K562 (cell line): ENCODE results near the gene COL4A2. TPM values are rescaled to one million over a fixed set of nuclear protein-coding genes. Genes with fewer than 3 reads are reported as not detected.

Experiments used
- ATAC-seq: fragments of 200-7000 bp; cut with Tn5 transposase; 3 replicates; pipeline ENCODE4 v1.9.1; 2020; ENCODE audit warnings: moderate library complexity
- BruUV-seq: library from RNA; stranded (reverse); fragments of 400-500 nt; replicated peaks from 2 replicates; lab custom pipeline; 2021; lab: Mats Ljungman, UMichigan
- CTCF ChIA-PET: fragments of 300-600 bp; formaldehyde crosslinking; extraction: SDS; loops from one replicate; lab custom pipeline; 2021; ENCODE audit warnings: low intra/inter-chr PET ratio; lab: Yijun Ruan, JAX
- POLR2A ChIA-PET: fragments of 300-600, 350-650 bp; sonication (Branson Sonifier 250); formaldehyde crosslinking; extraction: SDS; loops from one replicate; lab custom pipeline; 2021; ENCODE audit warnings: antibody characterized with exemption, inconsistent platforms; lab: Yijun Ruan, JAX
- DNase-seq, 4 experiments: peaks; one replicate each; pipeline versions ENCODE4 v3.0.0 to v3.0.0-alpha.2; 2011 to 2018; ENCODE audit warnings: low spot score in 3 of 4, mixed read lengths in 3 of 4; ENCODE audit errors: extremely low read depth in 1 of 4
- FAIRE-seq: peaks from 2 replicates; lab custom pipeline; 2011; peaks lifted over from hg19 to GRCh38; lab: Jason Lieb, UNC
- H2AFZ ChIP-seq: 2 replicates; pipeline ENCODE4 v1.6.0; 2011; ENCODE audit warnings: low read depth, low read length, control low read depth, inconsistent platforms
- H3K27ac ChIP-seq: fragments of 200-600 bp; 3 replicates; pipeline ENCODE4 v1.8.0; 2011; ENCODE audit warnings: low read depth, mild to moderate bottlenecking, control low read depth, inconsistent platforms, low read length, moderate library complexity, mixed read lengths; ENCODE audit errors: extremely low read depth
- H3K27me3 ChIP-seq, 2 experiments: fragments of 300-600 bp in 1 of 2; 2 replicates in 1 of 2; 3 replicates in 1 of 2; pipeline versions ENCODE4 v1.6.0 to v1.8.0; 2011; ENCODE audit warnings: inconsistent platforms in 2 of 2, low read length in 2 of 2, mild to moderate bottlenecking in 1 of 2, mixed read lengths in 1 of 2, moderate library complexity in 1 of 2; ENCODE audit not compliant: control insufficient read depth in 2 of 2, insufficient read depth in 2 of 2
- H3K36me3 ChIP-seq: fragments of 300-600 bp; 3 replicates; pipeline ENCODE4 v1.8.0; 2011; ENCODE audit warnings: mild to moderate bottlenecking, low read length, inconsistent platforms; ENCODE audit not compliant: control insufficient read depth, insufficient read depth
- H3K4me1 ChIP-seq, 2 experiments: fragments of 200-600 bp in 1 of 2; replicated peaks in 1 of 2; 2 replicates in 1 of 2; 3 replicates in 1 of 2; pipeline versions ENCODE4 v1.5.1 to v1.8.0; 2011; ENCODE audit warnings: inconsistent platforms in 2 of 2, low read length in 2 of 2, mild to moderate bottlenecking in 1 of 2, mixed read lengths in 1 of 2, moderate library complexity in 1 of 2; ENCODE audit not compliant: control insufficient read depth in 2 of 2, insufficient read depth in 2 of 2
- H3K4me2 ChIP-seq: 2 replicates; pipeline ENCODE4 v1.6.1; 2011; ENCODE audit warnings: low read length, control low read depth, inconsistent platforms, mixed read lengths; ENCODE audit not compliant: insufficient read depth
- H3K4me3 ChIP-seq: fragments of 200-600 bp; sonication (generic), shearing (Covaris generic); 2 replicates; pipeline ENCODE4 v1.5.1; 2016; ENCODE audit warnings: control low read depth, inconsistent platforms
- H3K79me2 ChIP-seq: fragments of 200-600 bp; 3 replicates; pipeline ENCODE4 v1.8.0; 2011; ENCODE audit warnings: low read length, inconsistent platforms; ENCODE audit not compliant: control insufficient read depth, insufficient read depth
- H3K9ac ChIP-seq, 2 experiments: 2 replicates each; pipeline versions ENCODE4 v1.6.0 to v1.6.1; 2011; ENCODE audit warnings: low read depth in 2 of 2, low read length in 2 of 2, control low read depth in 1 of 2, inconsistent platforms in 1 of 2, mild to moderate bottlenecking in 1 of 2, mixed read lengths in 1 of 2; ENCODE audit not compliant: insufficient read depth in 1 of 2
- H3K9me1 ChIP-seq: one replicate; pipeline ENCODE4 v1.6.0; 2011; ENCODE audit warnings: inconsistent platforms, mild to moderate bottlenecking, low read length, moderate library complexity; ENCODE audit not compliant: control insufficient read depth, insufficient read depth
- H3K9me3 ChIP-seq: replicated peaks from 2 replicates; pipeline ENCODE4 v1.5.1; 2011; ENCODE audit warnings: low read depth, low read length, inconsistent platforms; ENCODE audit not compliant: control insufficient read depth, insufficient read depth
- H4K20me1 ChIP-seq: replicated peaks from 2 replicates; pipeline ENCODE4 v1.6.1; 2011; ENCODE audit warnings: low read length, inconsistent platforms, mixed read lengths; ENCODE audit not compliant: control insufficient read depth, insufficient read depth
- BACH1 ChIP-seq: fragments of 200-800 bp; sonication (Bioruptor generic); IDR thresholded peaks from 2 replicates; pipeline ENCODE4 v1.6.1; 2016; ENCODE audit warnings: missing genetic modification characterization, missing compliant biosample characterization
- HDAC8 ChIP-seq: fragments of 450-650 bp; IDR thresholded peaks from 2 replicates; pipeline ENCODE4 v1.6.1; 2016; ENCODE audit warnings: mild to moderate bottlenecking, missing genetic modification characterization, moderate library complexity, missing compliant biosample characterization
- MAFF ChIP-seq: IDR thresholded peaks from 2 replicates; pipeline ENCODE4 v1.6.1; 2012; ENCODE audit warnings: low read length, improper control_type of control experiment
- MAZ ChIP-seq, 2 experiments: fragments of 450-650 bp in 1 of 2; sonication (generic) in 1 of 2; formaldehyde crosslinking; IDR thresholded peaks in 1 of 2; conservative IDR thresholded peaks in 1 of 2; 2 replicates each; pipeline versions ENCODE4 v1.4.0 to v1.5.0; 2020; ENCODE audit warnings: mild to moderate bottlenecking in 1 of 2, missing genetic modification reagents in 1 of 2
- MITF ChIP-seq: IDR thresholded peaks from 2 replicates; pipeline ENCODE4 v1.6.1; 2014; ENCODE audit warnings: antibody characterized with exemption
- SP1 ChIP-seq: sonication (generic); formaldehyde crosslinking; IDR thresholded peaks from 2 replicates; pipeline ENCODE4 v1.8.1; 2022; ENCODE audit warnings: mild to moderate bottlenecking, missing genetic modification reagents
- ZBED1 ChIP-seq: IDR thresholded peaks from 2 replicates; pipeline ENCODE4 v1.6.1; 2014
- ZBTB9 ChIP-seq: fragments of 450-650 bp; formaldehyde crosslinking; IDR thresholded peaks from 2 replicates; pipeline ENCODE4 v1.4.0; 2020; ENCODE audit warnings: mild to moderate bottlenecking, moderate library complexity
- ZNF518B ChIP-seq: fragments of 250-450 bp; sonication (Bioruptor Pico); IDR thresholded peaks from 2 replicates; pipeline ENCODE4 v1.5.0; 2021; ENCODE audit warnings: mild to moderate bottlenecking, moderate library complexity
- WGBS: fragments of 100-300 bp; shearing (Covaris generic); methylation state at CpG from one replicate; pipeline ENCODE4 v1.1.6; 2016; ENCODE audit warnings: low coverage, mixed read lengths; ENCODE audit not compliant: insufficient coverage; ENCODE audit errors: missing lambda C conversion rate; 5-methylcytosine and 5-hydroxymethylcytosine counted together
- in situ Hi-C: fragments of 300-500 bp; cut with MboI; formaldehyde crosslinking; loops from 4 replicates; pipeline ENCODE4 v1.15.0; 2018; ENCODE audit warnings: inconsistent platforms, mixed read lengths
- intact Hi-C: fragments of 100-400 bp; cut with micrococcal nuclease; formaldehyde crosslinking; loops from 2 replicates; pipeline ENCODE4 v1.14.2; 2022
- polyA plus RNA-seq, 8 experiments: library from polyadenylated mRNA; depleted of rRNA in 4 of 8; stranded (reverse) in 5 of 8; unstranded in 3 of 8; fragments of >200 nt; fragmentation: Nextera tagmentation in 2 of 8; fragmentation: Illumina TruSeq in 1 of 8; extraction: Ambion mirVana in 2 of 8; extraction: Trizol in 1 of 8; gene quantifications; 2 replicates each; pipeline versions ENCODE4 v1.2.1 to v1.2.3, GENCODE V29; 2011 to 2014; ENCODE audit warnings: inconsistent platforms in 1 of 8, missing spikeins in 1 of 8
- total RNA-seq, 7 experiments: library from RNA; depleted of rRNA in 6 of 7; stranded (reverse); fragments of >200 nt in 6 of 7; fragmentation: Illumina TruSeq in 2 of 7; extraction: Trizol in 2 of 7; gene quantifications; 2 replicates each; pipeline versions ENCODE4 v1.2.1 to v1.2.3, GENCODE V29; 2011 to 2021; ENCODE audit warnings: low replicate concordance in 1 of 7

COL4A2 gene
- total and polyA plus RNA-seq, 9 of the 15 experiments (the other 6 are each of a cell fraction or from before 2014, with no cell fraction given), result 0.13 to 15.2 (median 8.1) TPM

- intact Hi-C loops (no loop called here), in situ Hi-C loops (no loop called here)
- no peak overlapping the region for H3K9ac ChIP-seq
- H3K27me3 ChIP-seq, result peaks cover 4 to 55% of the 10 kb centered on the region in 2 experiments; a peak in 4 of 5 replicates
- BruUV-seq, result no TSS peak
- WGBS, result 1% methylated on average over 12 of the region's 18 CpGs
- H2AFZ ChIP-seq, result no peak overlapping the region
- CTCF ChIA-PET, result no interaction called here
- H3K79me2 ChIP-seq, result no peaks in the 10 kb centered on the region
- no peaks in the 10 kb centered on the region for H3K4me1 ChIP-seq
- ATAC-seq (no peak), FAIRE-seq (no peak), DNase-seq (no peak)
- no peaks in the 10 kb centered on the region for H4K20me1 ChIP-seq
- no peaks in the 10 kb centered on the region for H3K9me3 ChIP-seq
- H3K36me3 ChIP-seq, result no peaks in the 10 kb centered on the region
- H3K27ac ChIP-seq, result no peak overlapping the region
- POLR2A ChIA-PET, result interaction anchor here (0.7 kb wide), 1 partner anchor 10 kb away, joined by 3 read pairs; no protein-coding TSS in a partner anchor
- no peak overlapping the region for H3K4me3 ChIP-seq
- no peaks in the 10 kb centered on the region for H3K9me1 ChIP-seq
- TF ChIP-seq ZBED1, result no peak
- TF ChIP-seq ZNF518B, result no peak
- no peak for TF ChIP-seq MAZ (CRISPR knock-in tag; conservative IDR thresholded peaks at IDR 0.05 in 1 of 2, IDR thresholded peaks at IDR 0.05 in 1 of 2)
- TF ChIP-seq SP1, result no peak
- no peak for TF ChIP-seq ZBTB9 (CRISPR knock-in tag)
- TF ChIP-seq BACH1 (tag), result no peak
- no peak for TF ChIP-seq MAFF
- no peak for TF ChIP-seq MITF
- no peak for TF ChIP-seq HDAC8 (tag)
- H3K4me2 ChIP-seq, result no peak overlapping the region
Measured at GRCh38 chr13:110314516-110315245, 7.6 kb downstream of the COL4A2 start.
